Vagina (tissue), 2 donors: Measurements from ENCODE around the gene EFTUD2.
A peak's percentile ranks its signal among the peaks of the same experiment; 100 is the strongest.

ENCODE experiments used
- POLR2A ChIP-seq, 2 donors: fragments of 450-650 bp; IDR thresholded peaks; one replicate each; pipeline ENCODE4 v1.6.1; 2017; ENCODE audit warnings: antibody characterized with exemption in 2 of 2, mild to moderate bottlenecking in 2 of 2, moderate library complexity in 2 of 2
- POLR2AphosphoS5 ChIP-seq, 2 donors: sonication (generic); formaldehyde crosslinking; IDR thresholded peaks; one replicate each; pipeline ENCODE4 v1.9.0; 2017; ENCODE audit warnings: antibody characterized with exemption in 2 of 2, mild to moderate bottlenecking in 2 of 2, low read depth in 1 of 2; ENCODE audit not compliant: insufficient read depth in 1 of 2
- TF ChIP-seq, protein P1 (sequence below), 3 experiments: fragments of 450-650 bp in 2 of 3; fragments of 200-600 bp in 1 of 3; sonication (generic) in 1 of 3; IDR thresholded peaks; one replicate each; pipeline ENCODE4 v1.5.1; 2017 to 2019; ENCODE audit warnings: antibody characterized with exemption in 3 of 3, mild to moderate bottlenecking in 2 of 3, moderate library complexity in 2 of 3

DNA sequence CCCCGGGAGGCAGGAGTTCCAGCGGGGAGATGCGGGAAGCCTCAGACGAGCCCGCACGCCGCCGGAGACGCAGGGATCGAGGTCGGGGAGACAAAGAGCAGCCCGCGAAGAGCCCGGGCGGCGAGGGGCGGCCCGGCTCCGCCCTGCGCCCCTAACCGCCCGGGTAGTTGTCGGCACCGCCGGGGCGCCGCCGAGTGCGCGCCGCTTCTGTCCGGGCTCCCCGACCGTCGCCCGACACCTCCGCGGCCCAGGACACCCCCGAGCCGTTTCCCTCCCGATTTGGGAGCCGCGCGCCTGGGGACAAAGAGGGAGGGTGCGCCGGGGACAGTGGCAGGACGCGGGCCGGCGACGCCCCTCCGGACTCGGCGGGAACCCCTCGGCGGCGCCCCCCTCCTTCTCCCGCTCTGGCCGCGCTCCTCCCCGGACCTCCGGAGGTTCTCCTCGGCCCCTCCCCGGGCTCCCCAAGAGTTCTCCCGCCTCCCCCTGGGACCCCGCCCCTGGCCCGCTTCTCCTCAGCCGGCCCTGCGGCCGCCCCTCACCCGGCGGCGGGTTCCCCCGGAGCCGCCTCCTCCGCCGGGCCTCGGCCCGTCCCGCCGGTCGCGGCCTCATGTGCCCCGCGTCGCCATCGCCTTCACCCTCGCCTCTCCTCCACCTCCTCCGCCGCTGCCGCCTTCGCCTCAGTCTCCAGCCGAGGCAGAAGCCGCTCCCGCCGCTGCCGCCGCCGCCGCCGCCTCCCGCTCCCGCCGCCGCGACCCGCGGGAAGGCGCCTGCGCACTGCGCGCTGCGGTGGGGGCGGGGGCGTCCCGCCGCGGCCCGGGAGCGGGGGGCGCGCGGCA is 69.5 kb downstream of the EFTUD2 start, which contains the start of gene GJC1:
- TF ChIP-seq, protein P1, sequence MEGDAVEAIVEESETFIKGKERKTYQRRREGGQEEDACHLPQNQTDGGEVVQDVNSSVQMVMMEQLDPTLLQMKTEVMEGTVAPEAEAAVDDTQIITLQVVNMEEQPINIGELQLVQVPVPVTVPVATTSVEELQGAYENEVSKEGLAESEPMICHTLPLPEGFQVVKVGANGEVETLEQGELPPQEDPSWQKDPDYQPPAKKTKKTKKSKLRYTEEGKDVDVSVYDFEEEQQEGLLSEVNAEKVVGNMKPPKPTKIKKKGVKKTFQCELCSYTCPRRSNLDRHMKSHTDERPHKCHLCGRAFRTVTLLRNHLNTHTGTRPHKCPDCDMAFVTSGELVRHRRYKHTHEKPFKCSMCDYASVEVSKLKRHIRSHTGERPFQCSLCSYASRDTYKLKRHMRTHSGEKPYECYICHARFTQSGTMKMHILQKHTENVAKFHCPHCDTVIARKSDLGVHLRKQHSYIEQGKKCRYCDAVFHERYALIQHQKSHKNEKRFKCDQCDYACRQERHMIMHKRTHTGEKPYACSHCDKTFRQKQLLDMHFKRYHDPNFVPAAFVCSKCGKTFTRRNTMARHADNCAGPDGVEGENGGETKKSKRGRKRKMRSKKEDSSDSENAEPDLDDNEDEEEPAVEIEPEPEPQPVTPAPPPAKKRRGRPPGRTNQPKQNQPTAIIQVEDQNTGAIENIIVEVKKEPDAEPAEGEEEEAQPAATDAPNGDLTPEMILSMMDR (IDR thresholded peaks at IDR 0.05), result no peak
- TF ChIP-seq POLR2A (IDR thresholded peaks at IDR 0.05), result peak in 1 of 2 donors; percentile 29
- no peak for TF ChIP-seq POLR2AphosphoS5 (IDR thresholded peaks at IDR 0.05; ENCODE audit: insufficient read depth in 1 of 2, low read depth in 1 of 2)
